ENCODE measurements around the gene CYP26B1.

DNA sequence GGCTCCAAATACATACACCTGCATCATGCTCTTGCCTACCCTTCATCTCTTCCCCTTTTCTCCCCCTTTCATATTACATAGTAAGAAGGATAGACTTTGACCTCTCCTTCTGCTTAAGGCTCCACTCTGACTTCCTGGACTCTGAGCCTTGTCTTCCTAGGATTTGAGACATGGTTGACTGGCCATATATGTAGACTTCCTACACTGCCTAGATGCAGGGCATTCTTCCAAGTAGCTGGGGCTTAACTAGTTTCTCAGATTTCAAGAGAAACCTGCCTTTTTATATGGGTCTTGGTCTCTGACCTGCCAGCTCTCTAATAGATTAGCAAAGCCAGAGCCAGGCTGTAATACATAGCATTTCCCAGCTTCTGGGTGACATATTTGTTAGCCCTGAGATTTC, 35.4 kb upstream of the CYP26B1 start:
- TF ChIP-seq GATA2 (IDR thresholded peaks at IDR 0.05; ENCODE audit: low read depth, low read length), result no peak
- TF ChIP-seq GATA3 (IDR thresholded peaks at IDR 0.05; ENCODE audit: low read depth, low read length), result no peak
